Kidney (tissue), 14 donors: ENCODE measurements around the gene HLA-DQB1. TPM values are rescaled to one million over a fixed set of nuclear protein-coding genes. Genes with fewer than 3 reads are reported as not detected.
A peak's percentile ranks its signal among the peaks of the same experiment; 100 is the strongest.

Source experiments
- DNase-seq, 5 donors: peaks; one replicate each; pipeline ENCODE4 v3.0.0-alpha.2; 2013 to 2020
- FAIRE-seq: peaks from 2 replicates; lab custom pipeline; 2012; peaks lifted over from hg19 to GRCh38; lab: Jason Lieb, UNC
- H3K27ac ChIP-seq, 2 donors: one replicate each; pipeline ENCODE4 v1.7.0; 2013; ENCODE audit warnings: low read depth in 2 of 2, low read length in 2 of 2, inconsistent platforms in 1 of 2
- H3K27me3 ChIP-seq: one replicate; pipeline ENCODE4 v1.7.1; 2013; ENCODE audit warnings: low read length, inconsistent platforms; ENCODE audit not compliant: control insufficient read depth, insufficient read depth
- H3K36me3 ChIP-seq, 3 donors: one replicate each; pipeline versions ENCODE4 v1.7.0 to v1.7.1; 2013; ENCODE audit warnings: low read length in 3 of 3, control low read depth in 1 of 3, inconsistent platforms in 1 of 3; ENCODE audit not compliant: insufficient read depth in 3 of 3, control insufficient read depth in 2 of 3
- H3K4me1 ChIP-seq, 3 donors: one replicate each; pipeline versions ENCODE4 v1.7.0 to v1.7.1; 2013; ENCODE audit warnings: low read length in 3 of 3, inconsistent platforms in 1 of 3, low read depth in 1 of 3; ENCODE audit not compliant: control insufficient read depth in 2 of 3, insufficient read depth in 2 of 3
- H3K4me3 ChIP-seq, 3 donors: one replicate each; pipeline versions ENCODE4 v1.7.0 to v1.8.1; 2013; ENCODE audit warnings: low read length in 3 of 3, control low read depth in 1 of 3, inconsistent platforms in 1 of 3
- H3K9ac ChIP-seq, 3 donors: one replicate each; pipeline versions ENCODE4 v1.7.0 to v1.7.1; 2013; ENCODE audit warnings: low read length in 3 of 3, control low read depth in 1 of 3, inconsistent platforms in 1 of 3
- H3K9me3 ChIP-seq, 3 donors: one replicate each; pipeline versions ENCODE4 v1.7.0 to v1.7.1; 2013; ENCODE audit warnings: low read length in 3 of 3, control low read depth in 1 of 3, inconsistent platforms in 1 of 3; ENCODE audit not compliant: control insufficient read depth in 2 of 3, insufficient read depth in 1 of 3
- CTCF ChIP-seq: IDR thresholded peaks from 3 replicates; pipeline ENCODE4 v1.5.1; 2012; ENCODE audit warnings: mild to moderate bottlenecking, moderate library complexity, borderline replicate concordance; ENCODE audit not compliant: insufficient read depth; ENCODE audit errors: extremely low read depth
- intact Hi-C: fragments of 100-400 bp; cut with DNase I; formaldehyde crosslinking; loops from one replicate; pipeline ENCODE4 v1.11.1; 2022
- polyA plus RNA-seq: library from polyadenylated mRNA; stranded (reverse); fragments of 350-450 nt; fragmentation: Illumina TruSeq; extraction: RNeasy Lipid Tissue Mini Kit (QIAGEN cat#74804); gene quantifications from one replicate; pipeline ENCODE4 v1.2.3, GENCODE V29; 2014; ENCODE audit warnings: low read depth, low replicate concordance; ENCODE audit not compliant: insufficient read depth
- total RNA-seq: library from RNA; stranded (reverse); fragmentation: NEBNext Ultra II Directional; extraction: Animal tissue kit (Norgen Biotek cat#: 25700); gene quantifications from one replicate; pipeline ENCODE4 v1.2.1, GENCODE V29; 2021
- donor health status: control.
- donor health status: control.
- donor health status: control.
- donor health status: control.
- donor health status: control.
- donor health status: DM: yes; HTN: yes; CAD: no.
- donor health status: Normal renal cell carcinoma (clear cell type).

Gene HLA-DQB1
- total and polyA plus RNA-seq, 2 donors from 2014 or later, result 13.8 to 48.0 TPM

- intact Hi-C loops, result loop anchor here (10.0 kb wide), 1 partner anchor 289 kb away; no protein-coding TSS in a partner anchor
- Histone ChIP-seq H3K36me3 (no peaks in the 10 kb centered on the region), H3K27ac (no peak overlapping the region), H3K27me3 (no peaks in the 10 kb centered on the region), H3K9me3 (no peaks in the 10 kb centered on the region), H3K9ac (no peak overlapping the region), H3K4me3 (no peak overlapping the region), H3K4me1 (peaks cover 0 to 2% (median 0%) of the 10 kb centered on the region in 3 donors)
- no peak for TF ChIP-seq CTCF
- FAIRE-seq, result no peak
- DNase-seq, result no peak
Measured at GRCh38 chr6:32703347-32703746, 36.9 kb upstream of the HLA-DQB1 start.

- no peaks in the 10 kb centered on the region for H3K36me3 ChIP-seq
- H3K9ac ChIP-seq, result no peak overlapping the region
- no peaks in the 10 kb centered on the region for H3K27me3 ChIP-seq
- peak in 4 of 5 donors; percentile 66 to 88 (median 82) for DNase-seq
- H3K4me3 ChIP-seq, result no peak overlapping the region
- H3K27ac ChIP-seq, result no peak overlapping the region
- TF ChIP-seq CTCF, result peak; percentile 69
- peaks cover 0 to 2% (median 0%) of the 10 kb centered on the region in 3 donors for H3K4me1 ChIP-seq
- intact Hi-C loops, result loop anchor here (10.0 kb wide), 1 partner anchor 286 kb away; no protein-coding TSS in a partner anchor
- FAIRE-seq, result peak; percentile 66
- H3K9me3 ChIP-seq, result no peaks in the 10 kb centered on the region
Measured at GRCh38 chr6:32700391-32701040, 34.1 kb upstream of the HLA-DQB1 start.

- H3K4me3 ChIP-seq, result no peak overlapping the region
- H3K4me1 ChIP-seq, result peaks cover 0 to 2% (median 0%) of the 10 kb centered on the region in 3 donors
- H3K27ac ChIP-seq, result no peak overlapping the region
- TF ChIP-seq CTCF, result no peak
- no peaks in the 10 kb centered on the region for H3K36me3 ChIP-seq
- FAIRE-seq, result no peak
- H3K9me3 ChIP-seq, result no peaks in the 10 kb centered on the region
- H3K27me3 ChIP-seq, result no peaks in the 10 kb centered on the region
- H3K9ac ChIP-seq, result no peak overlapping the region
- DNase-seq, result no peak
- intact Hi-C loops, result no loop called here
Measured at GRCh38 chr6:32697031-32697430, 30.6 kb upstream of the HLA-DQB1 start.
